ENCODE results near the gene SMARCA2.

The SMARCA2 gene

DNA sequence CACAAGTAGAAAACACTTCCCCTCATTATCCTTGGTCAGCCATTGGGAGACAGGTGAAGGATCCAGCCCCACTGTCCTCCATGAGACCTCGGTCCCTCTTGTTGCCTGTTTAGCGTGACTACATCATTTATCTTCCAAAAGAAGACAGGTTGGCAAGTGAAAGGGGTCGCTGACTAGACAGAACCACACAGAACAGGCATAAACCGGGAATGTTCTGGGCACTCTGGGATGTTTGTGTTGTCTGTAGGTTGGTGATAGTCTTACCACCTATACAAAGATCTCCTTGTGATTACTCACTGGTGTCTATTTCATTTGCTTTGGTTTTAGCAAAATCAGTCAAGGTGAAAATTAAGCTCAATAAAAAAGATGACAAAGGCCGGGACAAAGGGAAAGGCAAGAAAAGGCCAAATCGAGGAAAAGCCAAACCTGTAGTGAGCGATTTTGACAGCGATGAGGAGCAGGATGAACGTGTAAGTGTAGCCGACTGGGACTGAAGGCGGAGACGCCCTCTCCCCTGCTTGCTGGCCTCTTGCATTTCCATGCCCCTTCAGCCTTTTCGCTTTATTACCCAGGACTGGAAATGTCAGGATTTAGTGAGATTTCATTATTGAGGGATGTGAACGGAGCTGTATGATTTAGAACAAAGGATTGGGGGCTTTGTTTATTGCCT lies 175.9 kb downstream of the SMARCA2 start:
- POLR2A ChIA-PET = no interaction called here
- CTCF ChIA-PET = no interaction called here
- DNase-seq (ENCODE audit: extremely low spot score) = no peak
- TF ChIP-seq CTBP1 (IDR thresholded peaks at IDR 0.05; ENCODE audit: borderline replicate concordance) (no peak), FOXK2 (IDR thresholded peaks at IDR 0.05) (no peak), ELF4 (IDR thresholded peaks at IDR 0.05) (no peak), ARNT (IDR thresholded peaks at IDR 0.05) (no peak), TARDBP (IDR thresholded peaks at IDR 0.05) (no peak), HDGF (IDR thresholded peaks at IDR 0.05; ENCODE audit: borderline replicate concordance) (no peak), LEF1 (IDR thresholded peaks at IDR 0.05; ENCODE audit: borderline replicate concordance) (no peak), NFRKB (IDR thresholded peaks at IDR 0.05) (no peak), FOXM1 (IDR thresholded peaks at IDR 0.05; ENCODE audit: borderline replicate concordance) (no peak), BHLHE40 (IDR thresholded peaks at IDR 0.05; ENCODE audit: borderline replicate concordance) (no peak), SP1 (IDR thresholded peaks at IDR 0.05) (no peak), FOXA1 (IDR thresholded peaks at IDR 0.05) (no peak), L3MBTL2 (conservative IDR thresholded peaks at IDR 0.05) (no peak)
- TF ChIP-seq, protein P1, sequence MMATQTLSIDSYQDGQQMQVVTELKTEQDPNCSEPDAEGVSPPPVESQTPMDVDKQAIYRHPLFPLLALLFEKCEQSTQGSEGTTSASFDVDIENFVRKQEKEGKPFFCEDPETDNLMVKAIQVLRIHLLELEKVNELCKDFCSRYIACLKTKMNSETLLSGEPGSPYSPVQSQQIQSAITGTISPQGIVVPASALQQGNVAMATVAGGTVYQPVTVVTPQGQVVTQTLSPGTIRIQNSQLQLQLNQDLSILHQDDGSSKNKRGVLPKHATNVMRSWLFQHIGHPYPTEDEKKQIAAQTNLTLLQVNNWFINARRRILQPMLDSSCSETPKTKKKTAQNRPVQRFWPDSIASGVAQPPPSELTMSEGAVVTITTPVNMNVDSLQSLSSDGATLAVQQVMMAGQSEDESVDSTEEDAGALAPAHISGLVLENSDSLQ (IDR thresholded peaks at IDR 0.05) = no peak

DNA sequence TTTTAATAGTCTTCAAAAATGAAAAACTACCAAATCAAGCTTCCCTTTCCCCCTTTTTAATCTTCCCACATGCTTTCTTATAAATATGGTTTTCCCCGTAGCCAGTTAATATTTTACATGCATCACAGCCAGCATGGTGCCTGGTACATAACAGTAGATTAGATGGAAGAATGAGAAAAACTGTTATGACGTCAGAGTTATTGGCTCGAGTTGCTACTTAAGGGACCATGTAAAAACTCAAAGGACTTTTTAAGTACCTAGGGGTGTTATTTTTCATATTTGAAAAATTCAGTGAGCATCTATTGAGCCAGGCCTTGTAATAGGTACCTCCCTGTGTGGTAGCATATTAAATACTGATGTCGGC lies 176.4 kb downstream of the SMARCA2 start:
- POLR2A ChIA-PET = no interaction called here

DNA sequence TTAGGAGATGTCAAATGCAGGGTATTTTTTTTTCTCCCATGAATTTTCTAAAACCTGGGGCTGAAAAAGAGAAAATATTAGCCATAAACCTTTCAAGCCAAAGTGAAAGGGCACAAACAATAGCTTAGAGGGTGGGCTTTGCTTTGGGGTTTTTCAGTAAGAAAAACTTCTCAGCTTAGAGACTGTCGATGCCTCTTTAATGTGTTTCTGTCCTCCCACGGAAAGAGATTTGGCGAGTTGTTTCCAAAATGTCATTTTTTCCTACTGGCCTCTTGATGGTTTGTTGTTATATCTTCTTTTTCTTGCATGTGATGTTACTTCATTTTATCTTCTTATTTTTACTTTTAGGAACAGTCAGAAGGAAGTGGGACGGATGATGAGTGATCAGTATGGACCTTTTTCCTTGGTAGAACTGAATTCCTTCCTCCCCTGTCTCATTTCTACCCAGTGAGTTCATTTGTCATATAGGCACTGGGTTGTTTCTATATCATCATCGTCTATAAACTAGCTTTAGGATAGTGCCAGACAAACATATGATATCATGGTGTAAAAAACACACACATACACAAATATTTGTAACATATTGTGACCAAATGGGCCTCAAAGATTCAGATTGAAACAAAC lies 177.3 kb downstream of the SMARCA2 start:
- POLR2A ChIA-PET = no interaction called here
- DNase-seq (ENCODE audit: extremely low spot score) = no peak
- TF ChIP-seq L3MBTL2 (conservative IDR thresholded peaks at IDR 0.05) (no peak), HDGF (IDR thresholded peaks at IDR 0.05; ENCODE audit: borderline replicate concordance) (no peak), ELF4 (IDR thresholded peaks at IDR 0.05) (no peak), CTBP1 (IDR thresholded peaks at IDR 0.05; ENCODE audit: borderline replicate concordance) (no peak), NFRKB (IDR thresholded peaks at IDR 0.05) (no peak), FOXA1 (IDR thresholded peaks at IDR 0.05) (no peak), TARDBP (IDR thresholded peaks at IDR 0.05) (no peak), BHLHE40 (IDR thresholded peaks at IDR 0.05; ENCODE audit: borderline replicate concordance) (no peak), SUZ12 (IDR thresholded peaks at IDR 0.05) (no peak), FOXM1 (IDR thresholded peaks at IDR 0.05; ENCODE audit: borderline replicate concordance) (no peak), ARNT (IDR thresholded peaks at IDR 0.05) (no peak), ZNF384 (IDR thresholded peaks at IDR 0.05) (no peak), LEF1 (IDR thresholded peaks at IDR 0.05; ENCODE audit: borderline replicate concordance) (no peak)
- CTCF ChIA-PET = no interaction called here

More for the DNA sequence above, 176.4 kb downstream of the SMARCA2 start:
- DNase-seq (ENCODE audit: extremely low spot score) = no peak
- TF ChIP-seq ZNF384 (IDR thresholded peaks at IDR 0.05) (no peak), FOXM1 (IDR thresholded peaks at IDR 0.05; ENCODE audit: borderline replicate concordance) (no peak), HDGF (IDR thresholded peaks at IDR 0.05; ENCODE audit: borderline replicate concordance) (no peak), SUZ12 (IDR thresholded peaks at IDR 0.05) (no peak), NFRKB (IDR thresholded peaks at IDR 0.05) (no peak), SP1 (IDR thresholded peaks at IDR 0.05) (no peak), ARNT (IDR thresholded peaks at IDR 0.05) (no peak), L3MBTL2 (conservative IDR thresholded peaks at IDR 0.05) (no peak), FOXA1 (IDR thresholded peaks at IDR 0.05) (no peak), TARDBP (IDR thresholded peaks at IDR 0.05) (no peak), BHLHE40 (IDR thresholded peaks at IDR 0.05; ENCODE audit: borderline replicate concordance) (no peak), FOXK2 (IDR thresholded peaks at IDR 0.05) (no peak), ELF4 (IDR thresholded peaks at IDR 0.05) (no peak), CTBP1 (IDR thresholded peaks at IDR 0.05; ENCODE audit: borderline replicate concordance) (no peak), LEF1 (IDR thresholded peaks at IDR 0.05; ENCODE audit: borderline replicate concordance) (no peak)
- TF ChIP-seq, protein P1 (IDR thresholded peaks at IDR 0.05) = no peak
- CTCF ChIA-PET = no interaction called here

DNA sequence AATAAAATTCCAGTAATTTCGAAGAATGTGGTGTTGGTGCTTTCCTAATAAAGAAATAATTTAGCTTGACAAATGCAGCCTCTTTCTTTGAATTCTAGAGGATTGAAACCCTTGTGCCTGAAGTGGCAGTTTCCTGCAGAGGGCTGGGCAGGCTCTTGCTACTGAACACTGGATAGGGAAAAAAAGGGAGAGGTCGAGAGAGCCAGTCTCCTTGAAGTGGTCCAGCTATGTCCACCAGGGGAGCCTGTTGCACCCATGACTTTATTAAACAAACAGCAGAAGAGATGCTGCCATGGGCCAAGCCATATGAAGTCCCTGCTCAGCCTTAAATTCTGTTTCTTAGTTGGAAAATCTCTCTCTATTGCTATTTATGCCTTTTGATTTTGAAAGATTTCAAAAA lies 178.4 kb downstream of the SMARCA2 start:
- no peak for DNase-seq (ENCODE audit: extremely low spot score)
- POLR2A ChIA-PET = no interaction called here
- TF ChIP-seq ZNF384 (IDR thresholded peaks at IDR 0.05) (no peak), HDGF (IDR thresholded peaks at IDR 0.05; ENCODE audit: borderline replicate concordance) (no peak), L3MBTL2 (conservative IDR thresholded peaks at IDR 0.05) (no peak), SUZ12 (IDR thresholded peaks at IDR 0.05) (no peak), FOXK2 (IDR thresholded peaks at IDR 0.05) (no peak), TARDBP (IDR thresholded peaks at IDR 0.05) (no peak), BHLHE40 (IDR thresholded peaks at IDR 0.05; ENCODE audit: borderline replicate concordance) (no peak), SP1 (IDR thresholded peaks at IDR 0.05) (no peak), FOXM1 (IDR thresholded peaks at IDR 0.05; ENCODE audit: borderline replicate concordance) (no peak), ARNT (IDR thresholded peaks at IDR 0.05) (no peak), LEF1 (IDR thresholded peaks at IDR 0.05; ENCODE audit: borderline replicate concordance) (no peak), CTBP1 (IDR thresholded peaks at IDR 0.05; ENCODE audit: borderline replicate concordance) (no peak), ELF4 (IDR thresholded peaks at IDR 0.05) (no peak)
- TF ChIP-seq, protein P1 (IDR thresholded peaks at IDR 0.05) = no peak
- CTCF ChIA-PET = no interaction called here

DNA sequence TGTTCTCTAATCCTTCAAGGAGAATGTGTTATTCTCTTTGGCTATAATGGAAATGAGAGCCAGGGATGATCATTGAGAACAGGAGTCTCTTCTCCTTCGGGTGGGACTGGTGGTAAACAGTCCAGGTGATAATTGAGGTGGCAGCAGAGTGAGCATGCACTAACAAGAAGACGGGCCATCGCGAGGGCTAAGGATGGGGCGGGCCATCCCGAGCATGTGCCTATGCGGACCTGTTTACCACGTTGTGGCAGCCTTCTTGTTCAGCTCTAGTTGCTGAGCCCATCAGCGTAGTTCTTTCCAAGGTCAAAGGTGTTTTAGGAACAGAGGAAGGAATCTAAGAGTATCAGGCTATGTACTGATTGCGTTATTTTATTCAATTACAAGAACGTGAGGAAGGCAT lies 180.1 kb downstream of the SMARCA2 start:
- CTCF ChIA-PET = no interaction called here
- TF ChIP-seq ZNF384 (IDR thresholded peaks at IDR 0.05) = no peak
- TF ChIP-seq ELF4 (IDR thresholded peaks at IDR 0.05) = no peak
- no peak for TF ChIP-seq FOXA1 (IDR thresholded peaks at IDR 0.05)
- no peak for TF ChIP-seq HDGF (IDR thresholded peaks at IDR 0.05; ENCODE audit: borderline replicate concordance)
- TF ChIP-seq SUZ12 (IDR thresholded peaks at IDR 0.05) = no peak
- TF ChIP-seq LEF1 (IDR thresholded peaks at IDR 0.05; ENCODE audit: borderline replicate concordance) = no peak
- no peak for TF ChIP-seq NFRKB (IDR thresholded peaks at IDR 0.05)
- TF ChIP-seq FOXM1 (IDR thresholded peaks at IDR 0.05; ENCODE audit: borderline replicate concordance) = no peak
- no peak for TF ChIP-seq L3MBTL2 (conservative IDR thresholded peaks at IDR 0.05)
- TF ChIP-seq, protein P1 (IDR thresholded peaks at IDR 0.05) = no peak
- TF ChIP-seq ARNT (IDR thresholded peaks at IDR 0.05) = no peak
- no peak for TF ChIP-seq CTBP1 (IDR thresholded peaks at IDR 0.05; ENCODE audit: borderline replicate concordance)
- no peak for DNase-seq (ENCODE audit: extremely low spot score)
- POLR2A ChIA-PET = no interaction called here

Measured in HEK293T (cell line).